KMS-11 (cell line): Measurements from ENCODE around the gene KRTAP10-1.

ENCODE experiments used
- H2AFZ ChIP-seq: fragments of 200-600 bp; sonication (generic); 2 replicates; pipeline ENCODE4 v1.6.1; 2016; ENCODE audit warnings: antibody characterized with exemption, mixed run types, low read depth
- H3K27ac ChIP-seq: fragments of 200-600 bp; sonication (generic); 2 replicates; pipeline ENCODE4 v1.6.1; 2016; ENCODE audit warnings: mild to moderate bottlenecking, mixed run types
- H3K27me3 ChIP-seq: fragments of 200-600 bp; sonication (generic); 2 replicates; pipeline ENCODE4 v1.6.1; 2017; ENCODE audit warnings: mild to moderate bottlenecking, low read depth, mixed run types, moderate library complexity; ENCODE audit not compliant: insufficient read depth
- H3K36me3 ChIP-seq: fragments of 200-600 bp; sonication (generic); 2 replicates; pipeline ENCODE4 v1.6.1; 2017; ENCODE audit warnings: mild to moderate bottlenecking, mixed run types; ENCODE audit not compliant: insufficient read depth
- H3K4me1 ChIP-seq: fragments of 200-600 bp; sonication (generic); 2 replicates; pipeline ENCODE4 v1.6.1; 2016; ENCODE audit warnings: mild to moderate bottlenecking, low read depth, mixed run types; ENCODE audit not compliant: poor library complexity, severe bottlenecking
- H3K4me2 ChIP-seq: fragments of 200-600 bp; sonication (generic); 2 replicates; pipeline ENCODE4 v1.7.0; 2016; ENCODE audit warnings: mild to moderate bottlenecking, mixed run types
- H3K4me3 ChIP-seq: fragments of 200-600 bp; sonication (generic); IDR thresholded peaks from 2 replicates; pipeline ENCODE4 v1.6.1; 2017; ENCODE audit warnings: low read depth, low read length, mixed read lengths; ENCODE audit not compliant: insufficient read depth
- H3K79me2 ChIP-seq: fragments of 200-600 bp; sonication (generic); 2 replicates; pipeline ENCODE4 v1.6.1; 2016; ENCODE audit warnings: low read depth, mixed run types; ENCODE audit not compliant: insufficient read depth
- H3K9ac ChIP-seq: fragments of 200-600 bp; sonication (generic); 2 replicates; pipeline ENCODE4 v1.6.1; 2016; ENCODE audit warnings: mild to moderate bottlenecking, mixed run types
- H4K20me1 ChIP-seq: fragments of 200-600 bp; sonication (generic); 2 replicates; pipeline ENCODE4 v1.6.1; 2016; ENCODE audit warnings: mild to moderate bottlenecking, mixed run types; ENCODE audit not compliant: insufficient read depth
- TF ChIP-seq, protein P1 (sequence below): fragments of 200-600 bp; sonication (generic); conservative IDR thresholded peaks from 2 replicates; pipeline ENCODE4 v1.6.1; 2017; ENCODE audit warnings: low read depth, mild to moderate bottlenecking, antibody characterized with exemption, low read length, moderate library complexity, mixed read lengths

Gene KRTAP10-1

DNA sequence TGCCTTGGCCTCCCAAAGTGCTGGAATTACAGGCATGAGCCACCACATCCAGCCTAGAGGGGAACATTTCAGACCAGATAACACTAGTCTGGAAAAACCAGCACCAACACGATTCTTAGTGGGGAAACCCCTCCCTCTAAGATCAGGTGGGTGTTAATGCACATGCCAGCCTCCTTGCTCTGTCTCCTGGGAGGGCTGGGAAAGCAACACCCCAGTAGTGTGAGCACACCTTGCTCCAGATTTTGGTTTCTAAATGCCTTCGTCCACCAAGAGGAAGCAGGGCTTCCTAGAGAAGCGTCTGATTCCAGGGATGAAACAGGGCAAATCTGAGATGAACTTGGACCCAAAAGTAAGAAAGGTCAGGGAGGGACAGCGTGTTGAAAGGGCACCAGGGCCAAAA, 31.3 kb upstream of the KRTAP10-1 start:
- no peak overlapping the region for H3K4me2 ChIP-seq
- peaks cover 49% of the 10 kb centered on the region for H3K27me3 ChIP-seq
- no peaks in the 10 kb centered on the region for H4K20me1 ChIP-seq
- H3K9ac ChIP-seq, result no peak overlapping the region
- TF ChIP-seq, protein P1, sequence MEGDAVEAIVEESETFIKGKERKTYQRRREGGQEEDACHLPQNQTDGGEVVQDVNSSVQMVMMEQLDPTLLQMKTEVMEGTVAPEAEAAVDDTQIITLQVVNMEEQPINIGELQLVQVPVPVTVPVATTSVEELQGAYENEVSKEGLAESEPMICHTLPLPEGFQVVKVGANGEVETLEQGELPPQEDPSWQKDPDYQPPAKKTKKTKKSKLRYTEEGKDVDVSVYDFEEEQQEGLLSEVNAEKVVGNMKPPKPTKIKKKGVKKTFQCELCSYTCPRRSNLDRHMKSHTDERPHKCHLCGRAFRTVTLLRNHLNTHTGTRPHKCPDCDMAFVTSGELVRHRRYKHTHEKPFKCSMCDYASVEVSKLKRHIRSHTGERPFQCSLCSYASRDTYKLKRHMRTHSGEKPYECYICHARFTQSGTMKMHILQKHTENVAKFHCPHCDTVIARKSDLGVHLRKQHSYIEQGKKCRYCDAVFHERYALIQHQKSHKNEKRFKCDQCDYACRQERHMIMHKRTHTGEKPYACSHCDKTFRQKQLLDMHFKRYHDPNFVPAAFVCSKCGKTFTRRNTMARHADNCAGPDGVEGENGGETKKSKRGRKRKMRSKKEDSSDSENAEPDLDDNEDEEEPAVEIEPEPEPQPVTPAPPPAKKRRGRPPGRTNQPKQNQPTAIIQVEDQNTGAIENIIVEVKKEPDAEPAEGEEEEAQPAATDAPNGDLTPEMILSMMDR, result no peak
- no peaks in the 10 kb centered on the region for H3K36me3 ChIP-seq
- no peaks in the 10 kb centered on the region for H3K79me2 ChIP-seq
- no peak overlapping the region for H3K27ac ChIP-seq
- no peaks in the 10 kb centered on the region for H3K4me1 ChIP-seq
- no peak overlapping the region for H3K4me3 ChIP-seq
- H2AFZ ChIP-seq, result no peak overlapping the region

DNA sequence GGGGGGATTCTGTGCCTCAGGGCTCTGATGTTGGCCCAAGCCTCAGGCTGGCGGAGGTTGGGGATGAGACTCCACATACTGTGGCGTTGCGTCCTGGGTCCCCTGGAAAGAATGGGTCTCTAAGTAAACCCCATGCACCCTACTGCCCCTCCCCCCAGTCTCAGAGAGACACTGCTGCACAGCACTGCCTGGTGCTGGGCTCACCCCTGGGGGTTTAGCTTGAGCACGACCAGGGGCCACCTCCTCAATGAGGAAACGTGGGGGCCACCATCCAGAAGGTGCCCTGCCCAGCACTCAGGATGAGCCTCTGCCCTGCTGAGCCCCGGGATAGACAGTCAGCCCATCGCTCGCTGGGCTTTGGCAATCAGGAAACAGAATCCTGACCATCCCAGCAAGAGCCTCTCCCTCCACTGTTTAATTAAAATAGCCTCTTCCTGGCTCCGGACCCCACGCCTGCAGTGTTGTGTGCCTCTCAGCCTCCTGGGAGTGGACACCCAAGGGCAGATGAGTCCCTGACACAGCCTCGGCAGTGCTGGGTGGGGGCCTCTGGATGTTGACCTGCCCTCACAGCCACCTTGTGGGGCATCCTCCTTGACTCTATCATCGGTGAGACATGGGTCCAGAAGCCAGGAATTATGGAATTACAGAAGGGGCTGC, 30.0 kb upstream of the KRTAP10-1 start:
- Histone ChIP-seq H2AFZ (no peak overlapping the region), H3K4me2 (no peak overlapping the region), H4K20me1 (no peaks in the 10 kb centered on the region)

DNA sequence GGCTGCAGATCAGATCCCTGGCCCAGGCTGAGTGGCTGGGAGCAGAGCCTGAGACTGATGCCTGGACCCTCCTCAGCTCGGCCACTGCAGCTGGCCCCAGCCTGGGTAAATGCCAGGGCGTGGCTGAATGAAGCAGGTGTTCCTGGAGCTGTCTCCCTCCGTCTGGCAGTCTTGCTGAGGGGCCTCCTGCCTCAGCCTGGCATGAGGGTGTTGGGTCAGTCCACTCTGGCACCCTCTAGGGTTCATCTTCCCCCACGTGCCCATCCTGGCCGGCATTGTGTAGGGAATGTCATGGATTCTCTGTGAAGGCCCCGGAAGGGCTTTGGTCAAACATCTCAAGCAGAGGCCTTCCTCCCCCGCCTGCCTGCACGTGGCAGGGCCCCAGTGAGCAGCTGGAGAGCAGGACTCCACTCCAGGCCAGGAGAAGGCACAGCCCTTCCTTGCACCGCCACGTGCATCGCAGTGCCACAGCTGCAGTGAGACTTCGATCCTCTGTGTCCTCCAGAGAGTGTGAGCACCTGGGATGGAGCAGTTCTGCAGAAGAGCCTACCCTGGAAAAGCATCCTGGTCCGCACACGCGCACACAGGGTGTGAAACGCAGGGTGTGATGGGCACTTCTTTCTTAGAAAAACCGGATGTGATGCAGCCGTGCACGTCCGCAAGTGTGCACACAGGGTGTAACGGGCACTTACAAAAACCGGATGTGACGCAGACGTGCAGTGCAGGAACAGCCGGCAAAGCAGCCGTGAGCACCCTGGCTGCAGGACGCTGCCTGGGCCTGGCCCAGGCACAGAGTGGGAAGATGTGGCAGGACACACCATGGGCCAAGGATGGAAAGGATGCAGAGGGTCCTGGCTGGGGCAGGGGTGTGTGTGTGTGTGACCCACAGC, 28.9 kb upstream of the KRTAP10-1 start:
- Histone ChIP-seq H3K27me3 (peaks cover 57% of the 10 kb centered on the region), H4K20me1 (no peaks in the 10 kb centered on the region), H2AFZ (no peak overlapping the region), H3K27ac (no peak overlapping the region), H3K4me1 (no peaks in the 10 kb centered on the region), H3K4me3 (no peak overlapping the region), H3K36me3 (no peaks in the 10 kb centered on the region), H3K4me2 (no peak overlapping the region), H3K9ac (no peak overlapping the region), H3K79me2 (no peaks in the 10 kb centered on the region)
- TF ChIP-seq, protein P1, result no peak

More for the DNA sequence above, 30.0 kb upstream of the KRTAP10-1 start:
- Histone ChIP-seq H3K36me3 (no peaks in the 10 kb centered on the region), H3K9ac (no peak overlapping the region), H3K27ac (no peak overlapping the region), H3K79me2 (no peaks in the 10 kb centered on the region), H3K4me1 (no peaks in the 10 kb centered on the region), H3K27me3 (peaks cover 59% of the 10 kb centered on the region), H3K4me3 (no peak overlapping the region)
- TF ChIP-seq, protein P1, result no peak

DNA sequence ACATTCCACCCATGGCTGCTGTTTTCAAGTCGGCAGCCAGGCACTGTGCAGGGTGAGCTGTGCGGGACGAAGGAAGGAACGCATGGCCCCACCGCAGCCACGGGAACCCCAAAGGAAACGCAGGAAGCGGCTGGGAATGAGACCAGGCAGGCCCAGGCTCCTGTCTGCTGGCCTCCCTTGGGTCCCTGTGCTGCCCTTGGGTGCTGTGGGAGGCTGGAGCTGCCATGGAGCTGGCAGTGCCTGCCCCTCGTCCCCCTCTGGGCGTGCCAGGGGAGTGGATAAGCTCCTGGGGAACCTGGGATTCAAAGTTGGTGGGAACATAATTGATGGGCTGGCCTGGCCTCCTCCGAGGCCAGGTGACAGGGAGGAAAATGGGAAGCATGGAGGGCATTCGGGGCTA, 28.3 kb upstream of the KRTAP10-1 start:
- Histone ChIP-seq H3K4me3 (no peak overlapping the region), H3K9ac (no peak overlapping the region), H3K79me2 (no peaks in the 10 kb centered on the region), H4K20me1 (no peaks in the 10 kb centered on the region), H3K27me3 (peaks cover 54% of the 10 kb centered on the region), H3K4me1 (no peaks in the 10 kb centered on the region), H3K36me3 (no peaks in the 10 kb centered on the region), H3K4me2 (no peak overlapping the region), H3K27ac (no peak overlapping the region), H2AFZ (no peak overlapping the region)
- TF ChIP-seq, protein P1, result no peak
